Measurements from ENCODE around the gene TUSC2. TPM values are rescaled to one million over a fixed set of nuclear protein-coding genes. Genes with fewer than 3 reads are reported as not detected.

TUSC2 gene
- total and polyA plus RNA-seq, 10 of the 15 experiments (the other 5 are each of a cell fraction or from before 2014, with no cell fraction given): 4.0 to 73.8 (median 34.3) TPM

GRCh38 chr3:50336452-50337174, 8.6 kb upstream of the TUSC2 start:
- TF ChIP-seq MYC (IDR thresholded peaks at IDR 0.05; ENCODE audit: insufficient read depth, insufficient read length, insufficient replicate concordance, low read length, severe bottlenecking): peak; percentile 45
- no peak for TF ChIP-seq E4F1 (IDR thresholded peaks at IDR 0.05; ENCODE audit: borderline replicate concordance, partially characterized antibody)
- 0 out of 2 replicates have a peak, but pooled peaks have one; percentile 9 for TF ChIP-seq TCF12 (IDR thresholded peaks at IDR 0.05; ENCODE audit: low read depth, low read length)
- TF ChIP-seq TCF7 (IDR thresholded peaks at IDR 0.05; ENCODE audit: borderline replicate concordance): no peak
- TF ChIP-seq IKZF1 (conservative IDR thresholded peaks at IDR 0.05): 0 out of 2 replicates have a peak, but pooled peaks have one; percentile 13
- peak; percentile 86; the same call in 1 of the 2 replicates for TF ChIP-seq SMARCA5 (IDR thresholded peaks at IDR 0.05)
- no peak for TF ChIP-seq JUND (IDR thresholded peaks at IDR 0.05; ENCODE audit: low read depth, low read length)
- TF ChIP-seq GATAD2B (conservative IDR thresholded peaks at IDR 0.05; ENCODE audit: low read depth): peak; percentile 68; the same call in 1 of the 2 replicates
- TF ChIP-seq YBX1 (IDR thresholded peaks at IDR 0.05): no peak
- TF ChIP-seq IKZF2 (IDR thresholded peaks at IDR 0.05): 0 out of 4 replicates have a peak, but pooled peaks of 1 of the 2 experiments have one; percentile 12
- Histone ChIP-seq H3K9me3 (replicated peaks; ENCODE audit: control insufficient read depth, insufficient read depth, low read length) (no peaks in the 10 kb centered on the region), H3K27me3 (replicated peaks in 1 of 2; ENCODE audit: control insufficient read depth in 2 of 2, insufficient read depth in 2 of 2, low read length in 1 of 2) (no peaks in the 10 kb centered on the region), H3K4me1 (ENCODE audit: control insufficient read depth, insufficient read depth, low read length) (peaks cover 10% of the 10 kb centered on the region; the same call in 1 of the 2 replicates), H3K27ac (ENCODE audit: control insufficient read depth, insufficient read depth) (peak overlapping the region; percentile 92), H3K4me2 (ENCODE audit: control insufficient read depth, insufficient read depth) (peak overlapping the region; percentile 77), H3K36me3 (ENCODE audit: control insufficient read depth in 2 of 2, insufficient read depth in 2 of 2, low read length in 1 of 2) (peaks cover 6 to 7% of the 10 kb centered on the region in 2 experiments), H2AFZ (ENCODE audit: control insufficient read depth, low read depth, low read length) (peak overlapping the region; percentile 78), H3K4me3 (peak overlapping the region; percentile 96), H3K9ac (ENCODE audit: control insufficient read depth, insufficient read depth, low read length) (peak overlapping the region; percentile 86), H3K79me2 (ENCODE audit: control insufficient read depth, insufficient read depth, low read length) (peaks cover 76% of the 10 kb centered on the region), H4K20me1 (ENCODE audit: control insufficient read depth, insufficient read depth) (no peaks in the 10 kb centered on the region; the same call in 1 of the 2 replicates)
- intact Hi-C loops (cut with micrococcal nuclease; ENCODE audit: unreplicated experiment) (loop anchor here (5.0 kb wide), 2 partner anchors 39 to 99 kb away; partner anchors contain the start of genes GNAI2, HYAL3 and NAA80), in situ Hi-C loops (cut with MboI) (loop anchor here (10.0 kb wide), 1 partner anchor 1058 kb away; the partner anchor contains the start of gene RBM15B)
- WGBS (ENCODE audit: insufficient coverage, insufficient replicate concordance, low lambda C conversion rate, missing lambda C conversion rate): 0% methylated on average over 13 of the region's 31 CpGs
- FAIRE-seq (no peak), ATAC-seq (peak; percentile 17), DNase-seq (ENCODE audit: low read depth, low spot score) (no peak)
- ChIA-PET SMC1A (ENCODE audit: uncharacterized antibody, unreplicated experiment) (interaction anchor here (0.9 to 1.8 kb wide), 10 partner anchors 9 to 275 kb away, joined by 3 to 20 read pairs (median 4); partner anchors contain the start of genes CISH, GNAI2, HYAL2 and HYAL3), POLR2A (interaction anchor here (0.6 to 7.0 kb wide), 29 partner anchors 9 to 286 kb away, joined by 3 to 84 read pairs (median 4); partner anchors contain the start of genes C3orf18, CISH, CYB561D2 and GNAI2), CTCF (interaction anchor here (0.6 to 10.5 kb wide), 12 partner anchors 9 to 665 kb away, joined by 3 to 72 read pairs (median 4); partner anchors contain the start of genes CYB561D2, HYAL2, NPRL2 and TUSC2), RAD21 (ENCODE audit: unreplicated experiment) (interaction anchor here (0.8 to 2.7 kb wide), 18 partner anchors 9 to 1163 kb away, joined by 3 to 21 read pairs (median 3); partner anchors contain the start of genes CYB561D2, DCAF1, GNAI2 and HYAL2)
- TSS peak; percentile 67 for BruUV-seq (replicated peaks)
